GM18951 (cell line): ENCODE results near the gene GNAI2.

Source experiments
- POLR2A ChIP-seq: IDR thresholded peaks from 4 replicates; pipeline ENCODE4 v1.6.1; 2011; ENCODE audit warnings: mild to moderate bottlenecking; ENCODE audit not compliant: insufficient read length, insufficient read depth; ENCODE audit errors: extremely low read depth
- in situ Hi-C: fragments of 300-500 bp; cut with MboI; formaldehyde crosslinking; loops from one replicate; pipeline ENCODE4 v1.12.0; 2022; ENCODE audit warnings: low sequenced_read_pairs, mixed read lengths, inconsistent platforms; ENCODE audit not compliant: unreplicated experiment

Gene GNAI2

GRCh38 chr3:50201573-50202315 is 34.3 kb upstream of the GNAI2 start:
- in situ Hi-C loops = no loop called here

GRCh38 chr3:50202353-50203112 is 33.5 kb upstream of the GNAI2 start:
- TF ChIP-seq POLR2A = no peak
- in situ Hi-C loops = no loop called here

More at GRCh38 chr3:50201573-50202315, 34.3 kb upstream of the GNAI2 start:
- no peak for TF ChIP-seq POLR2A

GRCh38 chr3:50203113-50203808 is 32.7 kb upstream of the GNAI2 start:
- in situ Hi-C loops = no loop called here
- no peak for TF ChIP-seq POLR2A

GRCh38 chr3:50203809-50204803 is 31.9 kb upstream of the GNAI2 start:
- in situ Hi-C loops = no loop called here
- no peak for TF ChIP-seq POLR2A

- in situ Hi-C loops = no loop called here
- no peak for TF ChIP-seq POLR2A
These were observed 31.1 kb upstream of the GNAI2 start, which contains the start of gene SLC38A3 for GRCh38 chr3:50204804-50205412. Gene SLC38A3 (plus strand): TSS chr3:50205271. CDS start chr3:50214200, 8,929 bp downstream.

- in situ Hi-C loops = no loop called here
These were observed 30.4 kb upstream of the GNAI2 start for GRCh38 chr3:50205413-50206276.

GRCh38 chr3:50207359-50208042 is 28.5 kb upstream of the GNAI2 start:
- in situ Hi-C loops = no loop called here
- no peak for TF ChIP-seq POLR2A

More at GRCh38 chr3:50205413-50206276, 30.4 kb upstream of the GNAI2 start:
- TF ChIP-seq POLR2A = no peak

GRCh38 chr3:50208677-50209344 is 27.2 kb upstream of the GNAI2 start:
- in situ Hi-C loops = no loop called here

GRCh38 chr3:50210176-50210509 is 25.9 kb upstream of the GNAI2 start:
- TF ChIP-seq POLR2A = no peak
- in situ Hi-C loops = no loop called here

More at GRCh38 chr3:50208677-50209344, 27.2 kb upstream of the GNAI2 start:
- no peak for TF ChIP-seq POLR2A
